Left lung (tissue), 10 donors: ENCODE measurements around the gene MOBP. TPM values are rescaled to one million over a fixed set of nuclear protein-coding genes. Genes with fewer than 3 reads are reported as not detected.

Source experiments
- ATAC-seq: fragments of 200-7000 bp; cut with Tn5 transposase; one replicate; pipeline ENCODE4 v1.9.1; 2020; ENCODE audit warnings: moderate library complexity
- DNase-seq, 4 donors: peaks; one replicate each; pipeline ENCODE4 v3.0.0-alpha.2; 2013 to 2020
- H3K27ac ChIP-seq, 2 donors: fragments of 200-600 bp; sonication (generic) in 1 of 2; one replicate each; pipeline versions ENCODE4 v1.5.0 to v1.8.0; 2020 to 2021
- H3K27me3 ChIP-seq, 2 donors: fragments of 200-600 bp; sonication (generic) in 1 of 2; one replicate each; pipeline versions ENCODE4 v1.5.0 to v1.8.0; 2020 to 2021
- H3K36me3 ChIP-seq, 2 donors: fragments of 200-600 bp; sonication (generic) in 1 of 2; one replicate each; pipeline versions ENCODE4 v1.5.0 to v1.8.0; 2020 to 2021
- H3K4me1 ChIP-seq, 2 donors: fragments of 200-600 bp; one replicate each; pipeline ENCODE4 v1.8.0; 2021
- H3K4me3 ChIP-seq, 2 donors: fragments of 200-600 bp; sonication (generic) in 1 of 2; one replicate each; pipeline versions ENCODE4 v1.5.0 to v1.8.0; 2020 to 2021; ENCODE audit warnings: mild to moderate bottlenecking in 1 of 2
- H3K9me3 ChIP-seq, 2 donors: fragments of 200-600 bp; sonication (generic) in 1 of 2; one replicate each; pipeline versions ENCODE4 v1.5.0 to v1.8.0; 2020 to 2021
- CTCF ChIP-seq, 2 donors: fragments of 200-600 bp; sonication (generic) in 1 of 2; IDR thresholded peaks; one replicate each; pipeline versions ENCODE4 v1.5.0 to v1.8.0; 2021; ENCODE audit warnings: antibody characterized with exemption in 2 of 2
- intact Hi-C, 2 donors: fragments of 100-400 bp; cut with DNase I; formaldehyde crosslinking; loops; one replicate each; pipeline versions ENCODE4 v1.11.2 to v1.14.2; 2022
- polyA plus RNA-seq, 6 donors: library from polyadenylated mRNA; unstranded; fragments of 120-200 nt; gene quantifications; one replicate each; pipeline ENCODE4 v1.2.1, GENCODE V29; 2013; ENCODE audit not compliant: insufficient read length in 6 of 6
- total RNA-seq, 2 donors: library from RNA; stranded (reverse); fragmentation: NEBNext Ultra II Directional; extraction: Animal tissue kit (Norgen Biotek cat#: 25700); gene quantifications; one replicate each; pipeline ENCODE4 v1.2.1, GENCODE V29; 2021
- donor health status: DM: no; HTN: yes; CAD: no.
- donor health status: DM: no; HTN: no; CAD: no.

The MOBP gene
- total and polyA plus RNA-seq, 8 donors: 0.08 to 0.55 (median 0.18) TPM

- DNase-seq: no peak
Observed at GRCh38 chr3:39426312-39426711, 41.2 kb upstream of the MOBP start.

DNA sequence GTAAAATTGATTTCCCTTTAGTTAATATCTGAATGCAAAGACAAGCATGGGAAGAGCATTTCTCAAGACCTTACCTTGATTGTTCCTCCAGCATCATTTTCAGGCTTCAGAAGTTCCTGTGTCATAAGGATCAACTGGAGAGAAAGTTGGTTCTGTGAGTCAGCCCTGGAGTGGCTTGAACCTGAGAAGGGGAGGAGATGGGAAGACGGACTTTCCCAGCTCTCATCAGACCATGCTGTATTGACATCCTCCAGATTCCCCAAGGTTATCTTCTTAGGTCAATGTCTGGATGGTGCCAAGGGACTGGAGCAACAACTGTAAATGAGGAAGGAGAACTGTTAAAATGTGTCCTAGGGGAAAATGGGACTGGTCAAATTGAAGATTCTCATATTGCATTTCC is 40.0 kb upstream of the MOBP start:
- Histone ChIP-seq H3K4me3 (no peak overlapping the region), H3K9me3 (no peaks in the 10 kb centered on the region), H3K27me3 (no peaks in the 10 kb centered on the region), H3K36me3 (no peaks in the 10 kb centered on the region), H3K27ac (no peak overlapping the region), H3K4me1 (no peaks in the 10 kb centered on the region)
- DNase-seq: no peak
- intact Hi-C loops: no loop called here
- ATAC-seq: no peak
- TF ChIP-seq CTCF (IDR thresholded peaks at IDR 0.05): no peak

More at GRCh38 chr3:39426312-39426711, 41.2 kb upstream of the MOBP start:
- H3K9me3 ChIP-seq: no peaks in the 10 kb centered on the region
- no peaks in the 10 kb centered on the region for H3K36me3 ChIP-seq
- no peak overlapping the region for H3K4me3 ChIP-seq
- no peaks in the 10 kb centered on the region for H3K4me1 ChIP-seq
- TF ChIP-seq CTCF (IDR thresholded peaks at IDR 0.05): no peak
- H3K27ac ChIP-seq: no peak overlapping the region
- no peak for ATAC-seq
- intact Hi-C loops: no loop called here
- no peaks in the 10 kb centered on the region for H3K27me3 ChIP-seq

DNA sequence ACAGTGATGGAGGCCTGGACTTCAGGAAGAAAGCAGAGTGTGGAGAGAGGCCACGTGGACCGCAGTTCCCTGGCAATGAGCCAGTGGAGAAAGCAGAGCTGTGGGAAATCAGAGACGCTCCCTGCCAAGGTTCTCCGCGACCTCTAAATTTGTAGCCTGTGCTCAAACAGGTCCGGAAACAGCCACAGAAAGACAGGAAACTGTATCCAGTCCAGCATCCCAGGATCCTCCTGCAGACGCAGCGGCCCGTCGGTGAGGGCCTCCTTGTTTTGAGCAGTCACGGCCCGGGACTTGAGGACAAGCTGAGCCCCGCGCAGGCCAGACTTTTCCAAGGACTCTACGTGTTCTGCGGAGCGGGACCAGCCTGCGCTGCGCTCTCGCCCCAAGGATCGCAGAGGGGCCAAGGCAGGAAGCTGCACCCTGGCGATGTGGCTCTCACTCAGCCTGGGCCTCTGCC is 38.7 kb upstream of the MOBP start:
- H3K27ac ChIP-seq: peak overlapping the region in 1 of 2 donors; percentile 39
- DNase-seq: peak in 1 of 4 donors; percentile 35

GRCh38 chr3:39429466-39429865 is 38.0 kb upstream of the MOBP start:
- no peaks in the 10 kb centered on the region for H3K27me3 ChIP-seq
- H3K4me1 ChIP-seq: peaks cover 5% of the 10 kb centered on the region in 2 donors
- no peak overlapping the region for H3K27ac ChIP-seq
- DNase-seq: no peak
- no peaks in the 10 kb centered on the region for H3K36me3 ChIP-seq
- intact Hi-C loops: no loop called here
- TF ChIP-seq CTCF (IDR thresholded peaks at IDR 0.05): no peak
- H3K9me3 ChIP-seq: no peaks in the 10 kb centered on the region
- no peak for ATAC-seq
- no peak overlapping the region for H3K4me3 ChIP-seq

More for the DNA sequence above, 38.7 kb upstream of the MOBP start:
- no peaks in the 10 kb centered on the region for H3K9me3 ChIP-seq
- TF ChIP-seq CTCF (IDR thresholded peaks at IDR 0.05): no peak
- intact Hi-C loops: no loop called here
- ATAC-seq: no peak
- H3K4me3 ChIP-seq: no peak overlapping the region
- H3K36me3 ChIP-seq: no peaks in the 10 kb centered on the region
- no peaks in the 10 kb centered on the region for H3K27me3 ChIP-seq
- peaks cover 5% of the 10 kb centered on the region in 2 donors for H3K4me1 ChIP-seq

DNA sequence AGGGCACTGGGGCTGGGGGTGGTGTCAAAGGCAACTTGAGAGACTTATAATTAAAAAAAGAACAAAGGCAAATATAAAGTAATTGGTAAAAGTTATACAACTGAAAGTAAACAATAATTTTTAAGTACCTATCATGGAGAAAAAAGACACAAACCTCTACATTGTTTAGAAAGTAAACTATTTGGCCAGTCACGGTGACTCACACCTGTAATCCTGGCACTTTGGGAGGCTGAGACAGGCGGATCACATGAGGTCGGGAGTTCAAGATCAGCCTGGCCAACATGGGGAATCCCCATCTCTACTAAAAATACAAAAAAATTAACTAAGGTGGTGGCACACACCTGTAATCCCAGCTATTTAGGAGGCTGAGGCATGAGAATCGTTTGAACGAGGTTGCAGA is 35.1 kb upstream of the MOBP start:
- H3K27ac ChIP-seq: no peak overlapping the region
- H3K9me3 ChIP-seq: no peaks in the 10 kb centered on the region
- DNase-seq (no peak), ATAC-seq (no peak)
- H3K36me3 ChIP-seq: no peaks in the 10 kb centered on the region
- intact Hi-C loops: no loop called here
- no peak for TF ChIP-seq CTCF (IDR thresholded peaks at IDR 0.05)
- H3K27me3 ChIP-seq: no peaks in the 10 kb centered on the region
- H3K4me1 ChIP-seq: peaks cover 5% of the 10 kb centered on the region in 2 donors
- H3K4me3 ChIP-seq: no peak overlapping the region
